ENCODE data around the gene SV2C. TPM values are rescaled to one million over a fixed set of nuclear protein-coding genes. Genes with fewer than 3 reads are reported as not detected.
A peak's percentile ranks its signal among the peaks of the same experiment; 100 is the strongest.

SV2C gene
- total and polyA plus RNA-seq, 2 donors from 2014 or later = 0.13 TPM; not detected in 1

DNA sequence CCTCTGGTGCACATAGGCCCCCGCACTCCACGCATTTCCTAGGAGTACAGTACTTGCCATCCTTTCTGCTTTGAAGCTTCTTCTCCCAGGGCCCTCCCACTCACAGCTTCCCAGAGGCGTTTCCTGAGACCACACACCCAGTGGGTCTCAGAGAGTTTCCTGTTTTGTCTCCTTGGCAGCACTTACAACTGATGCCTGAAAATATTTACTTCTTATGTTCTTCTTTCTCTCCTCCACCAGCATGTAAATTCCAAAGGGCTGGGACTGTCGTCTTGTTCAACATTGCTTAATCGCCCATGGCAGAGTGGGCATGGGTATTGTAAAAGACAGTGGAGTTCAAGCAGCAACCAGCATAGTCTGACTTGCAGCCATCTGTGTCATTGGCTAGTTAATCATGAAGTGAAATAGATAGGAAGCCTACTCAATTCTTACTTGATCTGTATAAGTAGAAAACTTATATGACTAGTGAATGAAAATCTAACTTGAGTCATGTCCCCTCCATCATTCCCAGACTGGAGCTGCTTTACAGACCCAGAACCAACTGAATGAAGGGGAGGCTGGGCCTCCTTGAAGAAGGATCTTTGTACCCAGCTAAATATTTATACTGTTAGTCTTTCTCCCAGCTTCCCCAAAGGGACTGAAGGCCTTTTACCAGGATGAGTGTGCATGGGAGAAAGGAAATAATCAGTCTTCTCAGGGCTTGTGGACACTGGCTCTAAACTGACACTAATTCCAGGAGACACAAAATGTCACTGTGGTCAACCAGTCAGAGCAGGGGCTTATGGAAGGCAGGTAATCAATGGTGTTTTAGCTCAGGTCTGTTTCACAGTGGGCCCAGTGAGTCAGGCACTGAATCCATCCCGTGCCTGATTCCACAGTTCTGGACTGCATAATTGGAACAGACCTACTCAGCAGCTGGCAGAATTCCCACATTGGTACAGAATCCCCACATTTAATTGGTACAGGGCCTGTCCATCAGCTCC, 116.4 kb downstream of the SV2C start:
- Histone ChIP-seq H3K4me3 (ENCODE audit: low read length in 3 of 3) (no peak overlapping the region), H3K36me3 (ENCODE audit: control insufficient read depth in 2 of 3, insufficient read depth in 3 of 3, low read length in 3 of 3) (no peaks in the 10 kb centered on the region), H3K9me3 (ENCODE audit: control insufficient read depth in 2 of 3, insufficient read depth in 1 of 3, low read length in 3 of 3) (no peaks in the 10 kb centered on the region), H3K9ac (ENCODE audit: low read length in 3 of 3) (no peak overlapping the region), H3K27ac (ENCODE audit: low read depth in 2 of 2, low read length in 2 of 2) (no peak overlapping the region), H3K4me1 (ENCODE audit: control insufficient read depth in 2 of 3, insufficient read depth in 2 of 3, low read depth in 1 of 3, low read length in 3 of 3) (no peaks in the 10 kb centered on the region), H3K27me3 (ENCODE audit: control insufficient read depth, insufficient read depth, low read length) (no peaks in the 10 kb centered on the region)
- no peak for FAIRE-seq
- intact Hi-C loops (cut with DNase I) = no loop called here
- peak in 3 of 5 donors; percentile 36 to 59 (median 46) for DNase-seq
- TF ChIP-seq, protein P1, sequence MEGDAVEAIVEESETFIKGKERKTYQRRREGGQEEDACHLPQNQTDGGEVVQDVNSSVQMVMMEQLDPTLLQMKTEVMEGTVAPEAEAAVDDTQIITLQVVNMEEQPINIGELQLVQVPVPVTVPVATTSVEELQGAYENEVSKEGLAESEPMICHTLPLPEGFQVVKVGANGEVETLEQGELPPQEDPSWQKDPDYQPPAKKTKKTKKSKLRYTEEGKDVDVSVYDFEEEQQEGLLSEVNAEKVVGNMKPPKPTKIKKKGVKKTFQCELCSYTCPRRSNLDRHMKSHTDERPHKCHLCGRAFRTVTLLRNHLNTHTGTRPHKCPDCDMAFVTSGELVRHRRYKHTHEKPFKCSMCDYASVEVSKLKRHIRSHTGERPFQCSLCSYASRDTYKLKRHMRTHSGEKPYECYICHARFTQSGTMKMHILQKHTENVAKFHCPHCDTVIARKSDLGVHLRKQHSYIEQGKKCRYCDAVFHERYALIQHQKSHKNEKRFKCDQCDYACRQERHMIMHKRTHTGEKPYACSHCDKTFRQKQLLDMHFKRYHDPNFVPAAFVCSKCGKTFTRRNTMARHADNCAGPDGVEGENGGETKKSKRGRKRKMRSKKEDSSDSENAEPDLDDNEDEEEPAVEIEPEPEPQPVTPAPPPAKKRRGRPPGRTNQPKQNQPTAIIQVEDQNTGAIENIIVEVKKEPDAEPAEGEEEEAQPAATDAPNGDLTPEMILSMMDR (IDR thresholded peaks at IDR 0.05; ENCODE audit: borderline replicate concordance, extremely low read depth, insufficient read depth) = no peak

DNA sequence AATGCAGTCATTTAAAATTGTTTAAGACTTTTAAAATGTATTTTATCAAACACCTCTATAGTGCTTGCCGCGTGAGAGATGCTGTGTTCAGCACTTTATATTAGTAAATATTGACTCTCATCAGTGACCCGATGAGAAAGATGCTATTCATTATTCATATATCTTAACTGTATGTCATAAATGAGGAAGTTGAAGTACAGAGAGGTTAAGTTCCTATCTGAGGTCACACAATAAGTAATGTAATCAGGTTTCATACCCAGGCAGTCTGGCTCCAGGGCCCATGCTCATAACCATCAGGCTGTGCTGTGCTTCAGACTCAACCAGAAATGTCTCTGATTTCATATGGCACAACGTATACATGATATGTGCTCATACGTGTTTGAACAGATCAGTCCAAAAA, 119.0 kb downstream of the SV2C start:
- H3K36me3 ChIP-seq (ENCODE audit: control insufficient read depth in 2 of 3, insufficient read depth in 3 of 3, low read length in 3 of 3) = no peaks in the 10 kb centered on the region
- H3K9me3 ChIP-seq (ENCODE audit: control insufficient read depth in 2 of 3, insufficient read depth in 1 of 3, low read length in 3 of 3) = no peaks in the 10 kb centered on the region
- no peak for DNase-seq
- intact Hi-C loops (cut with DNase I) = no loop called here
- no peak overlapping the region for H3K9ac ChIP-seq (ENCODE audit: low read length in 3 of 3)
- no peak for FAIRE-seq
- no peaks in the 10 kb centered on the region for H3K27me3 ChIP-seq (ENCODE audit: control insufficient read depth, insufficient read depth, low read length)
- TF ChIP-seq, protein P1 (IDR thresholded peaks at IDR 0.05; ENCODE audit: borderline replicate concordance, extremely low read depth, insufficient read depth) = no peak
- H3K4me3 ChIP-seq (ENCODE audit: low read length in 3 of 3) = no peak overlapping the region
- H3K4me1 ChIP-seq (ENCODE audit: control insufficient read depth in 2 of 3, insufficient read depth in 2 of 3, low read depth in 1 of 3, low read length in 3 of 3) = no peaks in the 10 kb centered on the region
- H3K27ac ChIP-seq (ENCODE audit: low read depth in 2 of 2, low read length in 2 of 2) = no peak overlapping the region

- intact Hi-C loops (cut with DNase I) = no loop called here
- no peak for DNase-seq
- FAIRE-seq = no peak
- Histone ChIP-seq H3K9ac (ENCODE audit: low read length in 3 of 3) (no peak overlapping the region), H3K27ac (ENCODE audit: low read depth in 2 of 2, low read length in 2 of 2) (no peak overlapping the region), H3K4me1 (ENCODE audit: control insufficient read depth in 2 of 3, insufficient read depth in 2 of 3, low read depth in 1 of 3, low read length in 3 of 3) (no peaks in the 10 kb centered on the region), H3K36me3 (ENCODE audit: control insufficient read depth in 2 of 3, insufficient read depth in 3 of 3, low read length in 3 of 3) (no peaks in the 10 kb centered on the region), H3K4me3 (ENCODE audit: low read length in 3 of 3) (no peak overlapping the region), H3K9me3 (ENCODE audit: control insufficient read depth in 2 of 3, insufficient read depth in 1 of 3, low read length in 3 of 3) (no peaks in the 10 kb centered on the region), H3K27me3 (ENCODE audit: control insufficient read depth, insufficient read depth, low read length) (no peaks in the 10 kb centered on the region)
- TF ChIP-seq, protein P1 (IDR thresholded peaks at IDR 0.05; ENCODE audit: borderline replicate concordance, extremely low read depth, insufficient read depth) = no peak
These were observed 121.0 kb downstream of the SV2C start for GRCh38 chr5:76204191-76204590.

Measured in kidney (tissue), 14 donors.